AG04450 (cell line): Measurements from ENCODE around the gene KCNK15. TPM values are rescaled to one million over a fixed set of nuclear protein-coding genes. Genes with fewer than 3 reads are reported as not detected.

ENCODE experiments used
- CTCF ChIA-PET: fragments of 300-600, 350-600 bp; formaldehyde crosslinking; extraction: SDS; loops from one replicate; lab custom pipeline; 2022; ENCODE audit warnings: antibody characterized with exemption, inconsistent platforms; lab: Charles Lee
- POLR2A ChIA-PET: fragments of 350-600 bp; formaldehyde crosslinking; extraction: SDS; loops from one replicate; lab custom pipeline; 2021; ENCODE audit warnings: antibody characterized with exemption, inconsistent platforms; lab: Yijun Ruan, JAX
- DNase-seq: peaks from one replicate; pipeline ENCODE4 v3.0.0-alpha.2; 2011; ENCODE audit warnings: low read depth, low spot score
- H3K27ac ChIP-seq: one replicate; pipeline ENCODE4 v1.5.1; 2012; ENCODE audit warnings: low read depth, low read length, control low read depth
- H3K27me3 ChIP-seq: one replicate; pipeline ENCODE4 v1.6.0; 2012; ENCODE audit warnings: low read length; ENCODE audit not compliant: control insufficient read depth, insufficient read depth
- H3K4me3 ChIP-seq: 2 replicates; pipeline ENCODE4 v1.5.1; 2011; ENCODE audit warnings: mild to moderate bottlenecking, low read depth, low read length, control low read depth
- H3K9me3 ChIP-seq: 2 replicates; pipeline ENCODE4 v1.5.1; 2012; ENCODE audit warnings: low read length; ENCODE audit not compliant: control insufficient read depth, insufficient read depth
- CTCF ChIP-seq: IDR thresholded peaks from 2 replicates; pipeline ENCODE4 v1.5.1; 2011; ENCODE audit warnings: low read depth, low read length, control low read depth, inconsistent platforms
- polyA plus RNA-seq: library from polyadenylated mRNA; depleted of rRNA; stranded (reverse); fragments of >200 nt; gene quantifications from 2 replicates; pipeline ENCODE4 v1.2.3, GENCODE V29; 2011

Gene KCNK15
- polyA plus RNA-seq, 1 experiment = not detected

GRCh38 chr20:44746367-44747165 lies 901 bp downstream of the KCNK15 start:
- POLR2A ChIA-PET = no interaction called here
- Histone ChIP-seq H3K27ac (no peak overlapping the region), H3K27me3 (peaks cover 66% of the 10 kb centered on the region), H3K4me3 (peak overlapping the region; percentile 44), H3K9me3 (no peaks in the 10 kb centered on the region; the same call in 1 of the 2 replicates)
- no peak for DNase-seq
- TF ChIP-seq CTCF = no peak
- CTCF ChIA-PET = interaction anchor here (0.6 to 3.2 kb wide), 13 partner anchors 8 to 1255 kb away, joined by 4 to 86 read pairs (median 11); no protein-coding TSS in a partner anchor

GRCh38 chr20:44747166-44748004 lies 1.7 kb downstream of the KCNK15 start:
- ChIA-PET CTCF (interaction anchor here (0.6 to 3.2 kb wide), 44 partner anchors 8 to 1453 kb away, joined by 3 to 86 read pairs (median 4); no protein-coding TSS in a partner anchor), POLR2A (no interaction called here)
- Histone ChIP-seq H3K27ac (no peak overlapping the region), H3K27me3 (peaks cover 65% of the 10 kb centered on the region), H3K9me3 (no peaks in the 10 kb centered on the region; the same call in 1 of the 2 replicates), H3K4me3 (no peak overlapping the region)
- TF ChIP-seq CTCF = peak; percentile 73
- DNase-seq = peak; percentile 13

- Histone ChIP-seq H3K9me3 (no peaks in the 10 kb centered on the region; the same call in 1 of the 2 replicates), H3K27me3 (peaks cover 65% of the 10 kb centered on the region), H3K27ac (no peak overlapping the region), H3K4me3 (no peak overlapping the region)
- ChIA-PET POLR2A (no interaction called here), CTCF (interaction anchor here (0.6 to 3.2 kb wide), 41 partner anchors 9 to 1453 kb away, joined by 3 to 86 read pairs (median 4); no protein-coding TSS in a partner anchor)
- no peak; the same call in 1 of the 2 replicates for TF ChIP-seq CTCF
- no peak for DNase-seq
These were observed 2.3 kb downstream of the KCNK15 start for GRCh38 chr20:44748005-44748370.

GRCh38 chr20:44750081-44750805 lies 4.6 kb downstream of the KCNK15 start:
- no peaks in the 10 kb centered on the region; the same call in 1 of the 2 replicates for H3K9me3 ChIP-seq
- H3K4me3 ChIP-seq = no peak overlapping the region
- no peak for DNase-seq
- TF ChIP-seq CTCF = 0 out of 2 replicates have a peak, but pooled peaks have one; percentile 3
- ChIA-PET CTCF (interaction anchor here (1.6 kb wide), 1 partner anchor 117 kb away, joined by 7 read pairs; no protein-coding TSS in a partner anchor), POLR2A (no interaction called here)
- H3K27me3 ChIP-seq = peaks cover 50% of the 10 kb centered on the region
- H3K27ac ChIP-seq = no peak overlapping the region
